HK-2 (cell line): ENCODE results near the gene GUCD1.
"Not testable (repeated sequence)": the region's sequence is repeated elsewhere in the genome, so short reads cannot be mapped to it uniquely, and the experiment has no call there.

ENCODE experiments used
- DNase-seq: peaks from one replicate; pipeline ENCODE4 v3.0.0-alpha.2; 2018; ENCODE audit not compliant: unreplicated experiment

The GUCD1 gene

DNA sequence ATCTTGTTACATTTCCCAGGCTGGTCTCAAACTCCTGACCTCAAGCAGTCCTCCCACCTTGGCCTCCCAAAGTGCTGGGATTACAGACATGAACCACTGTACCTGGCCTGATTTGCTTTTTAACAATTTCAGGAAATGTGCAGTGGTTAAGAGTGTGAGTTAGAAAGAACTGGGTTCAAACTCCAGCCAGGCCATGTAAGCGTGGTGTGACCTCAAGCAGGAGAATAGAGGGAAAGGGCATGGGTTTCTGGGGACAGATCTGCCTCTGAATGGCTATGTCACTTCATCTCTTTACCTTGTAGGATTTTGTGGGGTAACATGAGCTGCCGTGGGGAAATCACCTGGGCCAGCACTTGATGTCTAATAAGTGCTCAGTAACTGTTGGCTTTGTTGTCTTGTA is 10.1 kb upstream of the GUCD1 start:
- no peak for DNase-seq

DNA sequence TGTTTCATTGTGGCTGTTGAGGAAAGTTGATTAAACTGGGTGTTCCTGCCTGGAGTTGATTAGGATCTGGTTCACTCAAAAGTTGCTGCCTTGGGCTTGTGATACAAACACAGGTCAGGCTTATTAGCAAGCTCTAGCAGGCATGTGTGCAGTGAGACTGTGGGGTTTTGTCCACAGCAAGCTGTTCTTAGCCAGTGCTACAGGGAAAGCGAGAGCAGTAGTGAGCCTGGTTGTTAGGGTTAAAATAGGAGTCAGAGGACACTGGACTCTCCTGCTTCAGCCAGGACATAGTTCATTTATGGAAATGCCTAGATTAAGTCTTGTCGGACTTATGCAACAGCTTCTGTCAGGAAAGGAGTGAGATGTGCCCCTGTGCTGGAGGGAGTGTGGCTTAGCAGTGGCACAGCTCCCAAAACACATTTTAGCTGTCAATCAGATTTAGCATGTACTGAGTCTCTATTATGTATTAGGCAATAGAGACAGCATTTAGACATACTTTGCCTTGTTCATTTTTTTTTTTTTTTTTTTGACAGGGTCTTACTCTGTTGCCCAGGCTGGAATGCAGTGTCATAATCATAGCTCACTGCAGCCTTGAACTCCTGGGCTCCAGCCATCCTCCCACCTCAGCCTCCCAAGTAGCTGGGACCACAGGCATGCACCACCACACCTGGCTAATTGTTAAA is 9.6 kb upstream of the GUCD1 start:
- no peak for DNase-seq

DNA sequence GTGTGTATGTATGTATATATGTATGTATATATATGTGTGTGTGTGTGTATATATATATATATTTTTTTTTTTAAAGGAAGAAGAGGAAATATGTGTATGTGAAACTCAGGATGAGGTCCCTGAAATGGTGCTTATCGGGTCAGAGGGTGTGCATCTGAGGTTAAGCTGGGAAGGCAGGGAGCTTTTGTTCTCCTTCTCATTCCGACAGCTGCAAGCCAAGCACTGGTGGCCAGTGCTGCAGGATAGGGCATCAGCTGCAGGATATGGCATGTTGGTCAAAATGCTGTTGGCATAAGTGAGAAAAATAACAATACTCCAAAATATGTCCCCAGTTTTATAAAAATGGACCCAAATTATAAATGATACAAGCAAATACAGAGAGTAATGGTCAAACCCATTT is 8.3 kb upstream of the GUCD1 start:
- no peak for DNase-seq

DNA sequence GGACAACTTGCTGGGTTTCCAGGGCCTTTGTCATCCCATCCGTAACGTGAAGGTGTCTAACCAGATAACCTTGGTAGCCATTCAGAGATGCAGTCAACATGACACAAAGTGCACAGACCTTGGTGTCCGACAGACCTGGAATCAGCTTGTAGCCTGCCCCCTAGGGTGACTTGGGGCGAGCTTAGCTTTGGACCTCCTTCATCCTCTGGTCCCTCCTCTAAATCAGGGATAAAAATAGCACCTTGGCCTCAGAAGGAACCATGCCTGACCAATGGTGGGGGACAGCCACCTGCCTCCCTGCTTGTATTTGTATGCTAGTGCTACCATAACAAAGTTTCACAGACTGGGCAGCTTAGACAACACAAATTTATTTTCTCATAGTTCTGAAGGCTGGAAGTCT is 4.5 kb upstream of the GUCD1 start:
- no peak for DNase-seq

DNA sequence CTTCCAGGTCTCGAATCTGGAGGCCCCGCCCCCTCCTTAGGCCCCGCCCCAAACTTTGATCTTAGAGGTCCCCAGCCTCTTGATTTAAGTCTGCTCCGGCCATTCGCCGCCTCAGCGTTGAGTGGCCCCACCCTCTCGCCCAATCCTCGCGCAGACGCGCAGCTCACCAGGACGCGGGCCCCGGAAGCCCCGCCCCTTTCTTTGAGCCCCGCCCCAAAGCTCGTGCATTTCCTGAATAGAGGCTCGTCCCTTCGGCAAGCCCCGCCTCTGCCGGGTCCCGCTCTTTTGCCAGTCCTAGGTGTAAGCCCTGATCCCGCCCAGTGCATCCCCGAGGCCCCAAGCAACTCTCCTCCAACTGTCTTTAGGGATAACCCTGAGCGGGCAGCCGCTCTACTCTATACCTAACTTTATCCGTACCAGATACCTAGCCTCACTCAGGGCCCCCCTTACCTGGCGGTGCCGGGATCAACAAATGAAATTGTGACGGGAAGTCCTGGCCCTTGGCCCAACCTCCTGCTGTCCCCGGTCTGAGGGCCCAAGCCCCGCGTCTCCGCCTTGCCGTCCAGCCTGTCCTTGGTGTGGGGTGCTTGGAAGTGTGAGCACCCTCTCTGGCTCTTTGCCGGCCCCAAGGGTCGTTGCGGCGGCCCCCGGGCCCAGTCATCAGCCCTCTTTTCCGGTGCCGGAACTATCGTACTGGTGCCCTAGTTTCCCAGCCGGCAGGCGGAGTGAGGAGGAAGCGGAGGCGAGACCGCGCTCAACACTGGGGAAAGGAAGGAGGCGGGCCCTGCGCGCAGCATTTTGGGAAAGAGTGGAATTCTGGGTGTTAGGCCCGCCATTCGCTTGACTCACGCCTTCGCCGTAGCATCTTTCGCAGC is 464 bp upstream of the GUCD1 start, which contains the start of gene SNRPD3:
Gene SNRPD3, plus strand, starts transcription at position 835 of the 875 bp plus-strand sequence. CDS start 1,676 bp downstream, outside the sequence.
- peak; percentile 99 for DNase-seq

DNA sequence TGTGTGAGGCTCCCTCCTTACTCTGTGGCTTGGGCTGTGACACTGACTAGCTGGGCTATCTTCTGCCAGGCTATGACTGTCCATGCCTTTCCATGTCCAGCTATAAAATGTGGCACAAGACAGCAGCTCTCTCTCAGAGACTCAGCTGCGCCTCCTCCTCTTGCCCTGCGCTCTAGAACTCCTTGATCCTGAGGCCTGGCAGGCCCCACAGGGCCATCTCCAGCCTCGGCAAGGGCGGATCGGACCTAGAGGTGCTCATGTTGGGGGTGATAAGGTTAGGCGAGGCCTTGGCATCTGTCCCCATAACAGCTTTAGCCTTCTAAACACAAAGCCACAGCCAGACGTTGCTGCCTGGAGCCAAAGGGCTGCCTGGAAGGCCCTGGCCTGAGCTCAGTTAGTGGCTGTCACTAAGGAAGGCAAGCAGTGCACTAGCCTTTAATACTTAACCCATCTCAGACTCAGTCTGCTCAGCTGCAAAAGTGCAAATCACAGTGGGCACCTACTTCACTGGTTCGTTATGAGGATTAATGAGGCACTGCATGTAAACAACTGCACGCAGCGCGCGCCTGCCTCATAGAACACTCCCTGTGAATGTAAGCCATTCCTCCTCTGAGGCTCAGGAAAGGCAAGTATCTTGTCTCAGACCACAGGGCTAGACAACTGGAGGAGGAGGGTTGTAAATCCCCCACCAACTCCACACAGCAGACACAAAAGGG is 1.2 kb downstream of the GUCD1 start:
- no peak for DNase-seq

DNA sequence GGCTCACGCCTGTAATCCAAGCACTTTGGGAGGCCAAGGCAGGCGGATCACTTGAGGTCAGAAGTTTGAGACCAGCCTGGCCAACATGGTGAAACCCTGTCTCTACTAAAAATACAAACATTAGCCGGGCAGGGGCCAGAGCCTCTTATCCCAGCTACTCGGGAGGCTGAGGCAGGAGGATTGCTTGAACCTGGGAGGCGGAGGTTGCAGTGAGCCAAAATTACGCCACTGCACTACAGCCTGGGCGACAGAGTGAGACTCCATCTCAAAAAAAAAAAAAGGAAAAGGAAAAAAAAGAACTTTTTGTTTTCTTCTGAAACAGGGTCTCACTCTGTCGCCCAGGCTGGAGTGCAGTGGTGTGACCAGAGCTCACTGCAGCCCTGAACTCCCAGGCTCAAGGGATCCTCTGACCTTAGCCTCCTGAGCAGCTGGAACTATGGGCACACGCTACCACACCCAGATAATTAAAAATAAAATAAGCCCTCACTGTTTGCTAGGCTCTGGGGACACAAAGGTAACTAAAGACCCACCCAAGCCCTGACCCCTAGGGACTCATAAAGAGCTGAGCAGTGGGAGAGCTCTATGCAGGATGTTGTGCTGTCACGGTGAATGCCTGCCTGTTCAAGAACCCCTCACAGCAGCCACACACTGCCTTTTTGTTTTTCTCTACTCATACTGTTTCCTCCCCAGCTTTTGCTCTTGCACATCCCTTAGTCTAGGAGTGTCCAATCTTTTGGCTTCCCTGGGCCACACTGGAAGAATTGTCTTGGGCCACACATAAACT is 2.2 kb downstream of the GUCD1 start:
- not testable (repeated sequence) for DNase-seq

DNA sequence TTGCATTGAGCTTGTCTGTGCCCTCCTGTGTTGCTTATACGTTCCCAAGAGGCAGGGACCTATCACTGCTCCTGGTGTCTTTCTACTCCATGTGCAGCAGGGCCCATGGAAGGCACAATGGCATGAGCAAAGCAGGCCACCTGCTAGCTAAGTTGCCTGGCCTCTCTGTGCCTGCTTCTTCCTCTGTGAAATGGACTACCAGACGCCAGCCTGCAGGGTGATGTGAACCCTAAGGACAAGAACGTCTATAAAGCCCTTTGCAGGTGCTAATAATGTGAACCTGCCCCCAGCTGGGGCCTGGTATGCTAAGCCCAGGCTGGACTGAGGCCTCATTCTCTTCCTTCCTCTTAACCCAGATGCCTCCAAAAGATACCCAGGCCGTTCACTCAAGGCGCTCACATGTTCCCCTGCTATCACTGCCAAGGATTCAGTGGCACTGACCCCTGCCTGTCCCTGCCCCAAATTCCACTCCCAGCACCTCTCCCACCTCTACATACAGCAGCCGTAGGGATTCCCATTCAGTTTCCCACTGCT is 4.0 kb downstream of the GUCD1 start:
- no peak for DNase-seq

DNA sequence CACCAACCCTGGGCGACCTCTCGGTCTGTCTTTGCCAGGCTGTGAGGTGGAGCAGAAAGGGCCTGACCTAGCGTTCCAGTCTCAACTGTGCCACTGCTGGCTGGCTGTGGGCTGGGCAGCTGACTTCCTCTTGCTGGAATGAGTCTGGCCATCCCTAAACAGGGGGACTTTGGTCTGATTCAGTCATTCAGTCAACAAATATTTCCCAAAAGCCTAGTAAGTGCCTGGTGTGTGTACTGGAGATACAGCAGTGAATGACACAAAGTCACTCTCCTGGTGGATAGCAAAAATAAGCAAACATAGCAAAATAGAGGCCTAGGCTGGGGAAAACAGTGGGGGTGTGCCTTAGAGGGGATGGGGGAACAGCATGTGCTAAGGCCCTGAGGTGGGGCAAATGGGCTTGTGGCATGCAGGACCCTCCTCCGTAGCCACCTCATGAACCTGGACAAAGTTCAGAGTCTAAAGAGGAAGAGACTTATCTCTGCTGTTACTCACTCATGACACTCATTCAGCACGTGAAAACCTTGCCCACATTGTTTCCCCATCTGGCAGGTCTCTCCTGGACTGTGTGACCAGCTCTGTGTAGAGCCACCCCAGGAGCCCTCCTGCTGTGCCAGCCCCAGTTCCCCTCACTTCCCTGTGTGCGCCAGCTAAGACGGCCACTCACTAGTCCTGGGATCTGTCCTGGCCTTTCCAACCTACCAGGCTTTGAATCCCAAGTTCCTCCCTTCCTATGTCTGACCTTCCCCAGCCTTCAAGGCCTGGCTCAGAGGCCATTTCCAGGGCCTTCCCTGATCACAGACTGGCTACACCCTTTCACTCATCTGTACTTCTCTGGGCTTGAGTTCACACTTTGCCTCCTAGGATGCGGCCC is 4.7 kb downstream of the GUCD1 start:
- no peak for DNase-seq

DNA sequence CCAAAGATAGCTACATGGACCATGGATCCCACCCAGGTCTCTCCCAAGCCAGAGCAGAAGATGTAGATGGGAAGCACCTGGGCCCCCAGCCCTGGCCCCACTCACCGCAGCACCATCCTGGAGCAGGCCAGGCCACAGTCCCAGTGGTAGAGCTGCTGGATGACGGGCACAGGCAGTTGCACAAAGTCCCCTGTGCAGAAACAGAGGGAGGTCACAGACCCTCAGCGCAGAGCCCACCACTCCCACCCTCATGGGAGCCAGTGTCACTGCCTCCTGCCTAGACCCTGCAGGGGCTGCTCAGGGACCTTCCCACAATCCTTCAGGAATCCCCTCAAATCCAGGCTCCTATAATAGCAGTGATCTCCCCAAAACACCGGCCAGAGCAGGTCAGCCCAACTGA is 6.1 kb downstream of the GUCD1 start:
- no peak for DNase-seq

DNA sequence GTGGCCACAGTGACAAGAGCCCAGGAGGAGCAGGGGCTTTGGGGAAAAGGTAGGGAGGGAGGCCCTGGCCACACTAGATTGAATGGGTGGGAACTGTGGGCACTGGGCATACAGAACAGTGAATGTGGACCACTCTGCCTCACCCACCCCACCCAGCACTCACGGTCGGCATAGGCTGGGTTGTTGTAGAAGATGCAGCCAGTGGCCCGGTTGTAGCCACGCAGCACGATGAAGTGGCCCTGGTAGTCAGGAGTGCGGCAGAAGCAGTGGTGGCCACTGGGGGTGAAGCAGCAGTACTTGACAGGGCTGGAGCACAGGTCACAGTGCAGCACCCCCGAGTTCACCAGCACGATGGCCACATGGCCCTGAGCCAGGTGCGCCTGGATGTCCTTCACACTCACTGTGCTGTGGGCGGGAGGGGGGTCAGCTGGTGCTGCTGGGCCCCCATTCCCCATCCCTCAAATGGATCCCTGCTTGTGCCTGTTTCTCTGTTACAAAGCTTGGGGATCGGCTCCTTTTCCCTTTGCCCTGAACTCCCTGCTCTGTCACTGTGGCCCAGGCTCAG is 11.2 kb downstream of the GUCD1 start:
- DNase-seq = no peak

DNA sequence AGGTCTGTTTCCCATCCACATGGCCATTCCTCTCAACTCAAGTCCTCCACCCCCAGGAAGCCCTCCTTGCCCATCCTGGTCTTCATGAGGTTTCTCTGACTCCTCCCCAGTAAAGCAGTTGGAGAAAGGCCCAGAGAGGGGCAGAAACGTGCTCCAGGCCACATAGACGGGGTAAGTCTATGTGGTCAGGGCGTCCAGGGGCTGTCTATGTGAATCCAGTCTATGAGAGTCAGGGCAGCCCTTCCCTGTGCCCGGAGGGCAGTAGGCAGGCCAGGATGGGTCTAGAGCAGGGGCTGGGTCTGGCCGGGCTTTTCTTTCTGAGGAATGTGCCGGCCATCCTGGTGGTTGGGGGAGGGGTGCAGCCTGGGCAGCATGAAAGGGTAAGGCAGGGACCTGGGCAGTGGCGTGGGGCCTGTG is 11.7 kb downstream of the GUCD1 start:
- no peak for DNase-seq

DNA sequence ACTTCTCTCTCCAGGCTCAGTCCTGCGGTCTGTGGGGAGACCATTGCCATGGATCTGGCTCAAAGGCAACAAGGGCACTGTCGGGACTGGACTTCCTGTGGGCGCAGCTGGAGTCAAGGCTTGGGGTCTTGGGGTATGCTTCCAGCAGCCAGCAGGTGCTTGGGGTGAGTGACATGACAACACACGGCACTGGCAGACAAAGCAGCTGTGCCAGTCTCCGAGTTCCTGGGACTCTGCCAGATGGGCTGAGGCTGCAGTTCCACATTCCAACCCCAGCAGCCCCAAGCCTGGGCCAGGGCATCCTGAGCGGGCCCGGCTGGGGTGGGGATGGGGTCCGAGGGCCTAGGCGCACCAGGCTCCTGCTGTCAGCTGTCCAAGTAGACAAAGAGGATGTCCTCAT is 12.3 kb downstream of the GUCD1 start:
- no peak for DNase-seq

DNA sequence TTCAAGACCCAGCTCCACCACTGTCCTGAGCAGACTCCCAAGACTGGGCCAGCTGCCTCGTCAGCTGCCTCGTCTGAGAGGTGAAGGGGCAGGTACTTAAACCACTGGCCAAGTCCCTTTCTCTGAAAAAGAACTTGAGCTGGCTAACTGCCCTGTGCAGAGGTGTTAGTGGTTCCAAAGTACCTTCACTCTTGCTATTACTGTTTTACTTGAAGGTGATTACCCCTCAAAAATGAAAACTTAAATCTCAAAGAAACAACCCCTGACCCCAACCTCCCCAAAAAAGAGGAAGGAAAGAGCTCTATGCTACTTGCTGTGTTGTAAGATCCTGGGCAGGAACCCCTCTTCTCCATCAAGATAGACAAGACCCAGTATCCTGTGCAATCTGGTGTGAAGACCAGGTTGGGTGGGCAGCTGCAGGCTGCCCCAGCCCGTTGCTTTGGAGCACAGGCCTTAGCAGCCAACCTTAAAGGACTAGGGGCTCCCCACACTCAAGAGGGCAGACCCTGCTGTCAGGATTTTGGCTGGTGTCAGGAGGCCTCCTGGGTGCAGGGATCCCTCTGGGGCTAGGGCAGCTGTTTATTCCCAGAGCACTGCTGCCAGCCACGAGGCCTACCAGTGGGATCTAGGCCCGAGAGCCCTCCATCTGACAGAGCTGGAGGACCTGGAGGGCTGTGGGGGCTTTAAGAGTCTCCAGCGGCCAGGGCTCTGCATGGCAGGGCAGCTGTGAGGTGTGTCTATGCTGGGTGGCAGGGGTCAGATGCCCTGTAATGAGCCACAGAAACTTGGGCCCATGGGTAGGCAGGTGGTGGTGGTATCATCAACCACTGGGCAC is 13.0 kb downstream of the GUCD1 start:
- DNase-seq = no peak

DNA sequence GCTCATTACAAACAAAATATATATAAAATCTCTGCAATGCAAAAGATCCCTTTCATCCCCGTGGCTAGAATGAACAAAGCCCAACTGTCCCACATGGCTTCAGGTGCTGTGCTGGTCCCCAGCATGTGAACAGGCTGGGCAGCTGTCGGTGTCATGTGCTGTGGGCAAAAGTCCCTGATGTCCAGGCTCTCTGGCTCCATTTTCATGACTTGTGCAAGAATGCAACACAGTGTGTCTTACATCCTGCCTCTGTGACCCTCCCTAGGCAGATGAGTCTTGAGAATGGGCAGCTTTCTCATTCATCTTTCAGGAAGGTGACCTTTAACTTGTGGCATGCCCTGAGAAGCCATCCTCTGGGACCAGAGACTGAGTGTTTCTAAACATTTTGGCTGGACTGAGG is 14.5 kb downstream of the GUCD1 start:
- DNase-seq = no peak

DNA sequence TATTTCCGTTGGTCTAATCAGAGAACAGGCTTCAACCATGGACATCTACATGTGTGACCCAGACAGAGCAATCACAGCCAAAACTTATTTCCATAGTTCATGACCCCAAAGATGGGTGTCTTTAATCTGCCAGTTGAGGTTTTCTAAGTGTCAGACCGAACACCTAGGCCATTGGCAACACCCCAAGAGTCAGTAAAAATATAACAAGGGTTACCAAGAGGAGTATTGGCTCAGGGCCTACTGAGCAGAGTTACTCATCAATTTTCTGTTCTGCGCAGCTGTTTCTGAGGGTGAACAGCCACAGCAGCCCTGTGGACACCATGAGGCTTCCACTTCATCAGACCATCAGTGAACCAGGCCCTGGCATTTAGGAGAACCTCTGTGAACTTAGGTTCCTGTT is 18.8 kb downstream of the GUCD1 start:
- no peak for DNase-seq

DNA sequence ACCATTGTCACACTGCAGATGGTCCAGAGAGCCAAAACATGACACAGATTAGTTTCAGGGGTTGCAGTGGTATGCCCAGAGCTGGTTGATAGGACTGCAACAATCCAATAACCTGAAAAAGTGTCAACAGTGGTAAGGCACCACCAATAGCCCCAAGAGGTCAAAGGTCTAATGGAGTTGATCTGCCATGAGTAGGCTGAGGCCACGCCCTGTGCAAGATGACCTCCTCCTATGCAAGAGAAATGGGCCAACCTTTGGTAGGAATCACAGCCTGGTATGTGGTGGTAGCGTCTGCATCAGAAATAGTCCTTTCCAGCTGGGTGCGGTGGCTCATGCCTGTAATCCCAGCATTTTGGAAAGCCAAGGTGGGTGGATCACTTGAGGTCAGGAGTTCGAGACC is 19.6 kb downstream of the GUCD1 start:
- no peak for DNase-seq

DNA sequence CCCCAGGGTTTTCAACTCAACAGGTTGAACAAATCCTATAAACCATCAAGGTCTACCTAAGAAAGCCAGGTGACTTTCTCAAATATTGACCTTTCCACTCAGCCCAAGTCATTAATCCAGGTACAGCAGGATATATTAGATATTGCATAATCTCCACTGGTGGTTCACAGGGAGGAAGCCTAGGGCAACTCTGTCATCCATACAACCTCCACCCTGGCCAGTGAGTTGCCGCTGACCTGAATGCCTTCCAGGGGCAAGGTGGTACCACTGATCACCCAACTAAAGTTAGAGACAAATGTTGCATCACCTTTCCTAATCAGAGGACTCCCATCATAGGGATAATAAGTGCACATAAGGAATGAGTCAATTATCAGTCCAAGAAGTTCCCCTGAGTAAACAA is 22.9 kb downstream of the GUCD1 start:
- no peak for DNase-seq

DNA sequence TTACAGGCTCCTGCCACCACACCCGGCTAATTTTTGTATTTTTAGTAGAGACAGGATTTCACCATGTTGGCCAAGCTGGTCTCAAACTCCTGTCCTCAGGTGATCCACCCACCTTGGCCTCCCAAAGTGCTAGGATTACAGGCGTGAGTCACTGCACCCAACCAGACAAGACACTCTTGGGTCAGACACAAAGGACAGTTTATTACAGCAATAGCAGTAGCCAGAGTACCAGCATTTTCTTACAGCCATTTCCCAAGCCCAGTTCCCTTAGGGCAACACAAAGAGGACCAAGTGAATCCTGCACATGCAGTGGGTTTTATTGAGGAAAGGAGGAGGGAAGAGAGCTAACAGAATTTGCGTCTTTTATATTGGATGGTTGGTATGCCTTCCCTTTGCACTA is 24.0 kb downstream of the GUCD1 start:
- not testable (repeated sequence) for DNase-seq
